ENCODE results near the gene ITGAD.

DNA sequence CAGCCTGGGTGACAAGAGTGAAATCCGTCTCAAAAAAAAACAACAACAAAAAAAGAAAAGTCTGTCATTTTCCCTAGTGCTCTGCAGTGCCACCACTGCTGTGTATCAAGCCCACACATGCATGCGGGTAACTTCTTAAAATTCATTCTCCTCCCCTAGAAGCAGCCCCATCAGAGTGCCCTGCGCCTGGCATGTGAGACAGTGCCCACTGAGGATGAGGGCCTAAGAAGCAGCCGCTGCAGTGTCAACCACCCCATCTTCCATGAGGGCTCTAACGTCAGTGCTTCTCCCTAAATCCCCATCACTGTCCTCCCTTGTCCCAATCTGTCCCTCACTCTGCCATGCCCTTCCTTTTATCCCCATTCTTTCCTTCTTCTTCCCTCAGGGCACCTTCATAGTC lies 24.8 kb downstream of the ITGAD start:
- no peak for TF ChIP-seq EZH2 (IDR thresholded peaks at IDR 0.05; ENCODE audit: borderline replicate concordance, insufficient read depth, low read depth, low read length, poor library complexity, severe bottlenecking)
- TF ChIP-seq, protein P1, sequence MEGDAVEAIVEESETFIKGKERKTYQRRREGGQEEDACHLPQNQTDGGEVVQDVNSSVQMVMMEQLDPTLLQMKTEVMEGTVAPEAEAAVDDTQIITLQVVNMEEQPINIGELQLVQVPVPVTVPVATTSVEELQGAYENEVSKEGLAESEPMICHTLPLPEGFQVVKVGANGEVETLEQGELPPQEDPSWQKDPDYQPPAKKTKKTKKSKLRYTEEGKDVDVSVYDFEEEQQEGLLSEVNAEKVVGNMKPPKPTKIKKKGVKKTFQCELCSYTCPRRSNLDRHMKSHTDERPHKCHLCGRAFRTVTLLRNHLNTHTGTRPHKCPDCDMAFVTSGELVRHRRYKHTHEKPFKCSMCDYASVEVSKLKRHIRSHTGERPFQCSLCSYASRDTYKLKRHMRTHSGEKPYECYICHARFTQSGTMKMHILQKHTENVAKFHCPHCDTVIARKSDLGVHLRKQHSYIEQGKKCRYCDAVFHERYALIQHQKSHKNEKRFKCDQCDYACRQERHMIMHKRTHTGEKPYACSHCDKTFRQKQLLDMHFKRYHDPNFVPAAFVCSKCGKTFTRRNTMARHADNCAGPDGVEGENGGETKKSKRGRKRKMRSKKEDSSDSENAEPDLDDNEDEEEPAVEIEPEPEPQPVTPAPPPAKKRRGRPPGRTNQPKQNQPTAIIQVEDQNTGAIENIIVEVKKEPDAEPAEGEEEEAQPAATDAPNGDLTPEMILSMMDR (IDR thresholded peaks at IDR 0.05): no peak
